H1 (cell line): ENCODE measurements around the gene CIPC. TPM values are rescaled to one million over a fixed set of nuclear protein-coding genes. Genes with fewer than 3 reads are reported as not detected.

Experiments
- ASH2L ChIP-seq: fragments of 200-600, 300-600 bp; sonication (generic); IDR thresholded peaks from one replicate; pipeline ENCODE4 v1.7.1; 2017; ENCODE audit warnings: low read length
- ATF2 ChIP-seq: IDR thresholded peaks from 2 replicates; pipeline ENCODE4 v1.6.1; 2012; ENCODE audit warnings: low read length, inconsistent platforms
- ATF3 ChIP-seq: IDR thresholded peaks from 2 replicates; pipeline ENCODE4 v1.6.1; 2011; ENCODE audit warnings: low read depth, mild to moderate bottlenecking, low read length; ENCODE audit not compliant: insufficient read depth
- BRCA1 ChIP-seq: IDR thresholded peaks from 2 replicates; pipeline ENCODE4 v1.6.1; 2012; ENCODE audit warnings: low read depth, low read length, improper control_type of control experiment
- CHD2 ChIP-seq: IDR thresholded peaks from 2 replicates; pipeline ENCODE4 v1.6.1; 2012; ENCODE audit warnings: low read length, improper control_type of control experiment
- E2F6 ChIP-seq: IDR thresholded peaks from 2 replicates; pipeline ENCODE4 v1.6.1; 2012; ENCODE audit warnings: inconsistent platforms
- EGR1 ChIP-seq: IDR thresholded peaks from 2 replicates; pipeline ENCODE4 v1.6.1; 2011; ENCODE audit warnings: low read depth, low read length, borderline replicate concordance
- GABPA ChIP-seq: IDR thresholded peaks from 2 replicates; pipeline ENCODE4 v1.6.1; 2011; ENCODE audit warnings: mild to moderate bottlenecking, low read length, moderate library complexity, borderline replicate concordance; ENCODE audit not compliant: insufficient read depth
- GTF2F1 ChIP-seq: IDR thresholded peaks from 2 replicates; pipeline ENCODE4 v1.6.1; 2012; ENCODE audit warnings: low read depth, low read length, improper control_type of control experiment, borderline replicate concordance
- NRF1 ChIP-seq: IDR thresholded peaks from 2 replicates; pipeline ENCODE4 v1.6.1; 2011; ENCODE audit warnings: mild to moderate bottlenecking, low read depth, low read length, improper control_type of control experiment
- SIRT6 ChIP-seq: IDR thresholded peaks from one replicate; pipeline ENCODE4 v1.7.1; 2012; ENCODE audit warnings: low read length, inconsistent platforms
- SP4 ChIP-seq: IDR thresholded peaks from 2 replicates; pipeline ENCODE4 v1.6.1; 2012; ENCODE audit warnings: low read length, inconsistent platforms
- SUZ12 ChIP-seq: fragments of 200-600 bp; sonication (generic); IDR thresholded peaks from 2 replicates; pipeline ENCODE4 v1.6.1; 2012; ENCODE audit warnings: mild to moderate bottlenecking, inconsistent platforms, low read length, moderate library complexity, mixed read lengths
- TAF1 ChIP-seq: IDR thresholded peaks from 2 replicates; pipeline ENCODE4 v1.6.1; 2011; ENCODE audit warnings: mild to moderate bottlenecking, low read depth, low read length
- TAF7 ChIP-seq: optimal IDR thresholded peaks from 2 replicates; pipeline ENCODE3; 2011; ENCODE audit warnings: low read depth, mild to moderate bottlenecking, inconsistent platforms, low read length, moderate library complexity, borderline replicate concordance
- TBP ChIP-seq: IDR thresholded peaks from 2 replicates; pipeline ENCODE4 v1.6.1; 2011; ENCODE audit warnings: low read depth, low read length, improper control_type of control experiment
- TEAD4 ChIP-seq: IDR thresholded peaks from 2 replicates; pipeline ENCODE4 v1.6.1; 2012; ENCODE audit warnings: low read depth, low read length, inconsistent platforms, mixed read lengths
- USF2 ChIP-seq: IDR thresholded peaks from 2 replicates; pipeline ENCODE4 v1.6.1; 2011; ENCODE audit warnings: low read length, improper control_type of control experiment
- polyA plus RNA-seq, 7 experiments: library from polyadenylated mRNA; depleted of rRNA in 3 of 7; stranded (reverse) in 5 of 7; unstranded in 2 of 7; fragments of >200 nt in 5 of 7; fragments of 200-250 nt in 2 of 7; gene quantifications; 1 replicate in 5 of 7; 2 replicates in 1 of 7; 4 replicates in 1 of 7; pipeline versions ENCODE4 v1.2.1 to v1.2.3, GENCODE V29; 2011 to 2013; ENCODE audit warnings: missing spikeins in 2 of 7, mixed read lengths in 2 of 7
- total RNA-seq: library from RNA; stranded (reverse); fragmentation: NEBNext Ultra II Directional; extraction: Animal tissue kit (Norgen Biotek cat#: 25700); gene quantifications from 2 replicates; pipeline ENCODE4 v1.2.1, GENCODE V29; 2021

Gene CIPC
- total and polyA plus RNA-seq, 2 of the 8 experiments (the other 6 are each of a cell fraction or from before 2014, with no cell fraction given) = 13.9 to 32.7 TPM

- TF ChIP-seq ASH2L (peak; percentile 68), TBP (no peak), GABPA (no peak), TAF1 (0 out of 2 replicates have a peak, but pooled peaks have one; percentile 3), E2F6 (no peak), NRF1 (no peak), CHD2 (no peak), TAF7 (peak; percentile 15), ATF2 (no peak), TEAD4 (no peak), BRCA1 (no peak), GTF2F1 (no peak), USF2 (no peak), EGR1 (no peak), SIRT6 (no peak), ATF3 (no peak), SUZ12 (peak; percentile 22; the same call in 1 of the 2 replicates), SP4 (no peak)
- TF ChIP-seq, all 59 proteins: peak for 7
Observed at GRCh38 chr14:77140359-77141213, 42.5 kb downstream of the CIPC start (continued).
